Thyroid gland (tissue), 4 donors: Measurements from ENCODE around the gene WNT9B.

Source experiments
- CTCF ChIP-seq, 6 experiments: fragments of 200-600 bp in 3 of 6; fragments of 450-650 bp in 3 of 6; sonication (generic) in 3 of 6; IDR thresholded peaks; one replicate each; pipeline ENCODE4 v1.5.1; 2016 to 2019; ENCODE audit warnings: antibody characterized with exemption in 6 of 6, mild to moderate bottlenecking in 2 of 6, inconsistent platforms in 1 of 6, moderate library complexity in 1 of 6
- POLR2A ChIP-seq, 2 donors: fragments of 450-650 bp; IDR thresholded peaks; one replicate each; pipeline ENCODE4 v1.6.1; 2017; ENCODE audit warnings: antibody characterized with exemption in 2 of 2, mild to moderate bottlenecking in 2 of 2, moderate library complexity in 1 of 2

GRCh38 chr17:46842835-46843234 lies 8.5 kb upstream of the WNT9B start:
- TF ChIP-seq CTCF (IDR thresholded peaks at IDR 0.05) = peak in 1 of 6 experiments; percentile 8
- TF ChIP-seq POLR2A (IDR thresholded peaks at IDR 0.05) = no peak
